Endothelial cell of umbilical vein (primary cell): ENCODE results near the gene PPP1R18.

Experiments
- CTCF ChIP-seq, 2 donors: IDR thresholded peaks; 1 replicate in 1 of 2; 2 replicates in 1 of 2; pipeline ENCODE4 v1.5.1; 2011; ENCODE audit warnings: low read length in 2 of 2, mild to moderate bottlenecking in 2 of 2, moderate library complexity in 2 of 2, control low read depth in 1 of 2, inconsistent platforms in 1 of 2, low read depth in 1 of 2; ENCODE audit not compliant: insufficient read depth in 1 of 2; ENCODE audit errors: extremely low read depth in 1 of 2
- POLR2A ChIP-seq: IDR thresholded peaks from 2 replicates; pipeline ENCODE4 v1.6.1; 2012; ENCODE audit warnings: low read depth, mild to moderate bottlenecking, control low read depth, low read length
- POLR2AphosphoS5 ChIP-seq: IDR thresholded peaks from 2 replicates; pipeline ENCODE4 v1.6.1; 2012; ENCODE audit warnings: low read depth, mild to moderate bottlenecking, control low read depth, low read length, moderate library complexity; ENCODE audit not compliant: insufficient read depth

DNA sequence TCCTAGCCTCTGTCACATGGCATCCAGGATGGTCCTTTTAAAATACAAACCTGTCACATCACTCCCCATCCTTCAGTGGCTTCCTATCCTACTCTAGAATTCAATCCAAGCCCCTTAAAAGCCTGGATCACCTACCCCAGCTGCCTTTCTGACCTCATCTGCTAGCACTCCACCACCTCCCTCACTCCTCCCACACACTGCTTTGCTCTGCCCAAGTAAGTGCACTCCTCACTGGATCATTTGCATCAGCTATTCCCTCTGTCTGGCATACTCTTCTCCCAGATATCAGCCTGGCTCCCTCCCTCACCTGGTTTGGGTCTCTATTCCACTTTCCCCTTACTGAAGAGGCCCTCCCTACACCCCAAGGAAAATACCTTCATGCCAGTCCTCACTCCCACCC lies 29.0 kb downstream of the PPP1R18 start:
- no peak for TF ChIP-seq POLR2AphosphoS5
- no peak for TF ChIP-seq CTCF (IDR thresholded peaks at IDR 0.05; ENCODE audit: extremely low read depth in 1 of 2, insufficient read depth in 1 of 2, low read depth in 1 of 2, low read length in 2 of 2)
- no peak for TF ChIP-seq POLR2A
